DOHH2 (cell line): ENCODE measurements around the gene CIAPIN1.

Experiments used
- H3F3A ChIP-seq: fragments of 200-600 bp; sonication (generic), shearing (Covaris generic); 2 replicates; pipeline ENCODE4 v1.6.0; 2016; ENCODE audit warnings: antibody characterized with exemption, mild to moderate bottlenecking; ENCODE audit not compliant: control insufficient read depth, insufficient read depth
- H3K27ac ChIP-seq: fragments of 200-600 bp; sonication (generic); 2 replicates; pipeline ENCODE4 v1.5.1; 2014; ENCODE audit warnings: low read depth, mild to moderate bottlenecking, low read length, moderate library complexity
- H3K27me3 ChIP-seq: fragments of 200-600 bp; sonication (generic); 2 replicates; pipeline ENCODE4 v1.6.1; 2014; ENCODE audit warnings: mild to moderate bottlenecking, low read length, mixed read lengths; ENCODE audit not compliant: control insufficient read depth
- H3K36me3 ChIP-seq: fragments of 200-600 bp; sonication (generic); 2 replicates; pipeline ENCODE4 v1.6.1; 2014; ENCODE audit warnings: mild to moderate bottlenecking, low read length, moderate library complexity, mixed read lengths; ENCODE audit not compliant: control insufficient read depth
- H3K4me1 ChIP-seq: fragments of 200-600 bp; sonication (generic); 2 replicates; pipeline ENCODE4 v1.6.1; 2014; ENCODE audit warnings: mild to moderate bottlenecking, low read length, mixed read lengths; ENCODE audit not compliant: control insufficient read depth
- H3K4me2 ChIP-seq: fragments of 200-600 bp; sonication (generic); 2 replicates; pipeline ENCODE4 v1.6.0; 2014; ENCODE audit warnings: mild to moderate bottlenecking, low read length, moderate library complexity
- H3K4me3 ChIP-seq: fragments of 200-600 bp; sonication (generic); 2 replicates; pipeline ENCODE4 v1.5.1; 2014; ENCODE audit warnings: mild to moderate bottlenecking, low read length, mixed read lengths
- H3K79me2 ChIP-seq: fragments of 200-600 bp; sonication (generic); 2 replicates; pipeline ENCODE4 v1.6.1; 2014; ENCODE audit warnings: mild to moderate bottlenecking, low read length, mixed read lengths; ENCODE audit not compliant: control insufficient read depth
- H3K9me2 ChIP-seq: fragments of 200-600 bp; sonication (generic); replicated peaks from 2 replicates; pipeline ENCODE4 v1.6.1; 2014; ENCODE audit warnings: mild to moderate bottlenecking, low read length, mixed read lengths; ENCODE audit not compliant: control insufficient read depth
- H3K9me3 ChIP-seq: fragments of 200-600 bp; sonication (generic); 2 replicates; pipeline ENCODE4 v1.6.1; 2014; ENCODE audit warnings: antibody characterized with exemption, low read length, mixed read lengths; ENCODE audit not compliant: control insufficient read depth, insufficient read depth
- H4K20me1 ChIP-seq: fragments of 200-600 bp; sonication (generic); 2 replicates; pipeline ENCODE4 v1.6.0; 2014; ENCODE audit warnings: low read depth, mild to moderate bottlenecking, antibody characterized with exemption, low read length, moderate library complexity; ENCODE audit not compliant: control insufficient read depth, insufficient read depth
- CTCF ChIP-seq: fragments of 200-600 bp; sonication (generic); IDR thresholded peaks from one replicate; pipeline ENCODE4 v1.5.1; 2014; ENCODE audit warnings: antibody characterized with exemption, mild to moderate bottlenecking, low read depth, low read length; ENCODE audit not compliant: poor library complexity, severe bottlenecking
- EZH2phosphoT487 ChIP-seq: fragments of 200-600 bp; sonication (generic); IDR thresholded peaks from 2 replicates; pipeline ENCODE4 v1.6.1; 2017; ENCODE audit warnings: borderline replicate concordance, mild to moderate bottlenecking, antibody characterized with exemption, low read length, moderate library complexity, mixed read lengths

Gene CIAPIN1

GRCh38 chr16:57473906-57474305 lies 26.7 kb upstream of the CIAPIN1 start:
- Histone ChIP-seq H3K27ac (no peak overlapping the region), H3K4me3 (no peak overlapping the region), H3K4me2 (no peak overlapping the region), H3F3A (no peaks in the 10 kb centered on the region), H3K79me2 (no peaks in the 10 kb centered on the region), H3K9me2 (no peaks in the 10 kb centered on the region), H3K4me1 (peaks cover 29% of the 10 kb centered on the region), H3K9me3 (no peaks in the 10 kb centered on the region), H4K20me1 (0 out of 2 replicates have a peak, but pooled peaks cover 2% of the 10 kb centered on the region), H3K36me3 (peaks cover 30% of the 10 kb centered on the region), H3K27me3 (no peaks in the 10 kb centered on the region)
- TF ChIP-seq EZH2phosphoT487, result no peak
- no peak for TF ChIP-seq CTCF

GRCh38 chr16:57473176-57473840 lies 26.1 kb upstream of the CIAPIN1 start:
- H4K20me1 ChIP-seq, result 0 out of 2 replicates have a peak, but pooled peaks cover 2% of the 10 kb centered on the region
- H3K27ac ChIP-seq, result no peak overlapping the region
- peaks cover 23% of the 10 kb centered on the region for H3K4me1 ChIP-seq
- no peaks in the 10 kb centered on the region for H3F3A ChIP-seq
- H3K27me3 ChIP-seq, result no peaks in the 10 kb centered on the region
- peaks cover 36% of the 10 kb centered on the region for H3K36me3 ChIP-seq
- no peaks in the 10 kb centered on the region for H3K79me2 ChIP-seq
- no peaks in the 10 kb centered on the region for H3K9me2 ChIP-seq
- H3K4me3 ChIP-seq, result no peak overlapping the region
- no peak overlapping the region for H3K4me2 ChIP-seq
- H3K9me3 ChIP-seq, result no peaks in the 10 kb centered on the region
- TF ChIP-seq EZH2phosphoT487 (no peak), CTCF (no peak)

- no peaks in the 10 kb centered on the region for H3K9me3 ChIP-seq
- H3K9me2 ChIP-seq, result no peaks in the 10 kb centered on the region
- no peaks in the 10 kb centered on the region for H3K79me2 ChIP-seq
- TF ChIP-seq CTCF, result no peak
- TF ChIP-seq EZH2phosphoT487, result no peak
- peaks cover 42% of the 10 kb centered on the region for H3K36me3 ChIP-seq
- H3K4me2 ChIP-seq, result no peak overlapping the region
- H3K4me1 ChIP-seq, result peaks cover 19% of the 10 kb centered on the region
- H3K27ac ChIP-seq, result no peak overlapping the region
- 0 out of 2 replicates have a peak, but pooled peaks cover 2% of the 10 kb centered on the region for H4K20me1 ChIP-seq
- H3F3A ChIP-seq, result no peaks in the 10 kb centered on the region
- no peaks in the 10 kb centered on the region for H3K27me3 ChIP-seq
- no peak overlapping the region for H3K4me3 ChIP-seq
Observed at GRCh38 chr16:57472665-57473060, 25.5 kb upstream of the CIAPIN1 start.
